K562 (cell line): ENCODE measurements around the gene SLC7A5. TPM values are rescaled to one million over a fixed set of nuclear protein-coding genes. Genes with fewer than 3 reads are reported as not detected.

Source experiments
- polyA plus RNA-seq, 8 experiments: library from polyadenylated mRNA; depleted of rRNA in 4 of 8; stranded (reverse) in 5 of 8; unstranded in 3 of 8; fragments of >200 nt; fragmentation: Nextera tagmentation in 2 of 8; fragmentation: Illumina TruSeq in 1 of 8; extraction: Ambion mirVana in 2 of 8; extraction: Trizol in 1 of 8; gene quantifications; 2 replicates each; pipeline versions ENCODE4 v1.2.1 to v1.2.3, GENCODE V29; 2011 to 2014; ENCODE audit warnings: inconsistent platforms in 1 of 8, missing spikeins in 1 of 8
- total RNA-seq, 7 experiments: library from RNA; depleted of rRNA in 6 of 7; stranded (reverse); fragments of >200 nt in 6 of 7; fragmentation: Illumina TruSeq in 2 of 7; extraction: Trizol in 2 of 7; gene quantifications; 2 replicates each; pipeline versions ENCODE4 v1.2.1 to v1.2.3, GENCODE V29; 2011 to 2021; ENCODE audit warnings: low replicate concordance in 1 of 7
- TF ChIP-seq, protein P1 (sequence below): fragments of 450-650 bp; IDR thresholded peaks from 2 replicates; pipeline ENCODE4 v1.6.1; 2016; ENCODE audit warnings: mild to moderate bottlenecking, moderate library complexity

The SLC7A5 gene
- total and polyA plus RNA-seq, 9 of the 15 experiments (the other 6 are each of a cell fraction or from before 2014, with no cell fraction given) = 1.9 to 220 (median 18.6) TPM

GRCh38 chr16:87889762-87890161 lies 20.5 kb upstream of the SLC7A5 start (continued):
- TF ChIP-seq, protein P1, sequence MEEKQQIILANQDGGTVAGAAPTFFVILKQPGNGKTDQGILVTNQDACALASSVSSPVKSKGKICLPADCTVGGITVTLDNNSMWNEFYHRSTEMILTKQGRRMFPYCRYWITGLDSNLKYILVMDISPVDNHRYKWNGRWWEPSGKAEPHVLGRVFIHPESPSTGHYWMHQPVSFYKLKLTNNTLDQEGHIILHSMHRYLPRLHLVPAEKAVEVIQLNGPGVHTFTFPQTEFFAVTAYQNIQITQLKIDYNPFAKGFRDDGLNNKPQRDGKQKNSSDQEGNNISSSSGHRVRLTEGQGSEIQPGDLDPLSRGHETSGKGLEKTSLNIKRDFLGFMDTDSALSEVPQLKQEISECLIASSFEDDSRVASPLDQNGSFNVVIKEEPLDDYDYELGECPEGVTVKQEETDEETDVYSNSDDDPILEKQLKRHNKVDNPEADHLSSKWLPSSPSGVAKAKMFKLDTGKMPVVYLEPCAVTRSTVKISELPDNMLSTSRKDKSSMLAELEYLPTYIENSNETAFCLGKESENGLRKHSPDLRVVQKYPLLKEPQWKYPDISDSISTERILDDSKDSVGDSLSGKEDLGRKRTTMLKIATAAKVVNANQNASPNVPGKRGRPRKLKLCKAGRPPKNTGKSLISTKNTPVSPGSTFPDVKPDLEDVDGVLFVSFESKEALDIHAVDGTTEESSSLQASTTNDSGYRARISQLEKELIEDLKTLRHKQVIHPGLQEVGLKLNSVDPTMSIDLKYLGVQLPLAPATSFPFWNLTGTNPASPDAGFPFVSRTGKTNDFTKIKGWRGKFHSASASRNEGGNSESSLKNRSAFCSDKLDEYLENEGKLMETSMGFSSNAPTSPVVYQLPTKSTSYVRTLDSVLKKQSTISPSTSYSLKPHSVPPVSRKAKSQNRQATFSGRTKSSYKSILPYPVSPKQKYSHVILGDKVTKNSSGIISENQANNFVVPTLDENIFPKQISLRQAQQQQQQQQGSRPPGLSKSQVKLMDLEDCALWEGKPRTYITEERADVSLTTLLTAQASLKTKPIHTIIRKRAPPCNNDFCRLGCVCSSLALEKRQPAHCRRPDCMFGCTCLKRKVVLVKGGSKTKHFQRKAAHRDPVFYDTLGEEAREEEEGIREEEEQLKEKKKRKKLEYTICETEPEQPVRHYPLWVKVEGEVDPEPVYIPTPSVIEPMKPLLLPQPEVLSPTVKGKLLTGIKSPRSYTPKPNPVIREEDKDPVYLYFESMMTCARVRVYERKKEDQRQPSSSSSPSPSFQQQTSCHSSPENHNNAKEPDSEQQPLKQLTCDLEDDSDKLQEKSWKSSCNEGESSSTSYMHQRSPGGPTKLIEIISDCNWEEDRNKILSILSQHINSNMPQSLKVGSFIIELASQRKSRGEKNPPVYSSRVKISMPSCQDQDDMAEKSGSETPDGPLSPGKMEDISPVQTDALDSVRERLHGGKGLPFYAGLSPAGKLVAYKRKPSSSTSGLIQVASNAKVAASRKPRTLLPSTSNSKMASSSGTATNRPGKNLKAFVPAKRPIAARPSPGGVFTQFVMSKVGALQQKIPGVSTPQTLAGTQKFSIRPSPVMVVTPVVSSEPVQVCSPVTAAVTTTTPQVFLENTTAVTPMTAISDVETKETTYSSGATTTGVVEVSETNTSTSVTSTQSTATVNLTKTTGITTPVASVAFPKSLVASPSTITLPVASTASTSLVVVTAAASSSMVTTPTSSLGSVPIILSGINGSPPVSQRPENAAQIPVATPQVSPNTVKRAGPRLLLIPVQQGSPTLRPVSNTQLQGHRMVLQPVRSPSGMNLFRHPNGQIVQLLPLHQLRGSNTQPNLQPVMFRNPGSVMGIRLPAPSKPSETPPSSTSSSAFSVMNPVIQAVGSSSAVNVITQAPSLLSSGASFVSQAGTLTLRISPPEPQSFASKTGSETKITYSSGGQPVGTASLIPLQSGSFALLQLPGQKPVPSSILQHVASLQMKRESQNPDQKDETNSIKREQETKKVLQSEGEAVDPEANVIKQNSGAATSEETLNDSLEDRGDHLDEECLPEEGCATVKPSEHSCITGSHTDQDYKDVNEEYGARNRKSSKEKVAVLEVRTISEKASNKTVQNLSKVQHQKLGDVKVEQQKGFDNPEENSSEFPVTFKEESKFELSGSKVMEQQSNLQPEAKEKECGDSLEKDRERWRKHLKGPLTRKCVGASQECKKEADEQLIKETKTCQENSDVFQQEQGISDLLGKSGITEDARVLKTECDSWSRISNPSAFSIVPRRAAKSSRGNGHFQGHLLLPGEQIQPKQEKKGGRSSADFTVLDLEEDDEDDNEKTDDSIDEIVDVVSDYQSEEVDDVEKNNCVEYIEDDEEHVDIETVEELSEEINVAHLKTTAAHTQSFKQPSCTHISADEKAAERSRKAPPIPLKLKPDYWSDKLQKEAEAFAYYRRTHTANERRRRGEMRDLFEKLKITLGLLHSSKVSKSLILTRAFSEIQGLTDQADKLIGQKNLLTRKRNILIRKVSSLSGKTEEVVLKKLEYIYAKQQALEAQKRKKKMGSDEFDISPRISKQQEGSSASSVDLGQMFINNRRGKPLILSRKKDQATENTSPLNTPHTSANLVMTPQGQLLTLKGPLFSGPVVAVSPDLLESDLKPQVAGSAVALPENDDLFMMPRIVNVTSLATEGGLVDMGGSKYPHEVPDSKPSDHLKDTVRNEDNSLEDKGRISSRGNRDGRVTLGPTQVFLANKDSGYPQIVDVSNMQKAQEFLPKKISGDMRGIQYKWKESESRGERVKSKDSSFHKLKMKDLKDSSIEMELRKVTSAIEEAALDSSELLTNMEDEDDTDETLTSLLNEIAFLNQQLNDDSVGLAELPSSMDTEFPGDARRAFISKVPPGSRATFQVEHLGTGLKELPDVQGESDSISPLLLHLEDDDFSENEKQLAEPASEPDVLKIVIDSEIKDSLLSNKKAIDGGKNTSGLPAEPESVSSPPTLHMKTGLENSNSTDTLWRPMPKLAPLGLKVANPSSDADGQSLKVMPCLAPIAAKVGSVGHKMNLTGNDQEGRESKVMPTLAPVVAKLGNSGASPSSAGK = peak; percentile 27; the same call in 1 of the 2 replicates
